Urothelium cell line (cell line): Measurements from ENCODE around the gene FBXO40.
"Not testable (repeated sequence)": the region's sequence is repeated elsewhere in the genome, so short reads cannot be mapped to it uniquely, and the experiment has no call there.

Experiments used
- DNase-seq: peaks from one replicate; pipeline ENCODE4 v3.0.0; 2011; ENCODE audit warnings: low spot score, mixed read lengths
- FAIRE-seq: peaks from 2 replicates; lab custom pipeline; 2011; peaks lifted over from hg19 to GRCh38; lab: Jason Lieb, UNC

The FBXO40 gene, protein sequence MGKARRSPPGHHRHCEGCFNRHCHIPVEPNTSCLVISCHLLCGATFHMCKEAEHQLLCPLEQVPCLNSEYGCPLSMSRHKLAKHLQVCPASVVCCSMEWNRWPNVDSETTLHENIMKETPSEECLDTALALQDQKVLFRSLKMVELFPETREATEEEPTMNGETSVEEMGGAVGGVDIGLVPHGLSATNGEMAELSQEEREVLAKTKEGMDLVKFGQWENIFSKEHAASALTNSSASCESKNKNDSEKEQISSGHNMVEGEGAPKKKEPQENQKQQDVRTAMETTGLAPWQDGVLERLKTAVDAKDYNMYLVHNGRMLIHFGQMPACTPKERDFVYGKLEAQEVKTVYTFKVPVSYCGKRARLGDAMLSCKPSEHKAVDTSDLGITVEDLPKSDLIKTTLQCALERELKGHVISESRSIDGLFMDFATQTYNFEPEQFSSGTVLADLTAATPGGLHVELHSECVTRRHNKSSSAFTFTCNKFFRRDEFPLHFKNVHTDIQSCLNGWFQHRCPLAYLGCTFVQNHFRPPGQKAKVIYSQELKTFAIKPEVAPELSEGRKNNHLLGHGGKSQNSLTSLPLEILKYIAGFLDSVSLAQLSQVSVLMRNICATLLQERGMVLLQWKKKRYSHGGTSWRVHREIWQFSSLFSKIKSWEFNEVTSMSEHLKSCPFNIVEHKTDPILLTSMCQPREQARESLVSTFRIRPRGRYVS

DNA sequence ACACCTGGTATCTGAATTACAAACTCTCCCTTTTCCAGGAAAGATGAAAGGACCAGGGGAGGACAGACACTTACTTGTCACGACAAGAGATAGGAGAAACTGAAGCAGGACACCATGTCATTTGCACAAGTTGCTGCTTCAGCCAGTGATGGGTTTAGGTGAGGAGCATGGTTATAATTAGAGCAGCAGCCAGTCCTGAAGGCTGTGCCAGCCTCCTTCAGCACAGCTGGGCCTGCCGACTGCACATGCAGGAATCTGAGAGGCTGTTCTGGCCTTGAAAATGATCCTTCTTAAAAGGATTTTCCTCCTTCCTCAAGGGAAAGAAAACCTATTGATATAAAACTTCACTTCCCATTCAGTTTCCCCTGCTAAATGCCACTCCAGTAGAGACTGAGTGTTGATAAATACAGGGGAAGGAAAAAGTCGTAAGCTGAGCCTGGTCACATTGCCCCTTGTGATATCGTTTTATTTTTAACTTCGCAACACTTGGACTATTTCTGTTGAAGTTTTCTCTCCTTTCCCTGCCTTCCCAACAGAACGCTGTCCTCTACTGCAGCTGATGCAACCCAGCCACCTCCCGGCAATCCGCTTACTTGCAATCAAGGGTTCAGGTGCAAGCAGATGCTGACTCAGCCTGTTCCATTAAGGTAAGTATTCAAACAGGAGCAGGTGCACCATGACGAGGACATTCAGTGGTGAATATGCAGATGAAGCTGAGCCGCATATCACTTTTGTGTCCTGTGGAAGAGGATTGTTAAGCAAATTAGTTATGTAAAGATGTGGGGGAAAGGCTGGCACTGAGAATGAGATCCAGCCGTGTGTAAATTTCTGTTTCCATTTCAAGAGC, at the start of gene FBXO40:
TSS of gene FBXO40 (plus strand) at position 524 of the 847 bp plus-strand sequence. CDS start 27,197 bp downstream, outside the sequence.
- DNase-seq (no peak), FAIRE-seq (no peak)

DNA sequence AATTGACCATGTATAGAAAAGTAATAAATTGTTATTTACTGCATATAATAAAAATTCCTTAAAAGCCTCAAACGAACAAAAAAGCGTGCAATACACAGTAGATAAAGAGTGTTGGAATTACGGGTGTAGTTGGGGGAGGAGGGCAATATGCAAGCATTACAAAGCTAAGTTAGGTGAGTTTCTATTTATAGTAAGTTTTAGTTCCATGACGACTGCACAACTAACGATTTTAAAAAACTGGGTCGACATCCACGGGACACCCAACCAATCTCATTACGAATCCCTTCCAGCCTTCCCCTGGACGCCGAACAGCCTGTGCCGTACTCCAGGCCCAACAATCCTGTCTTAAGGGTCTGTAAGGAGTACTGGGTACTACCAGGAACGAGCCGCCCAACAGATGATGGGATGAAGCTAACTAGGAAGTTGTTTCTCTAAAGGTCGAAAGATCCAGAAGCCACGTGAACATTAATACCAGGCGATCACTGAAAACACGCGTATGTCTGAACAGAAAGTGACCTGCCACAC, 48.1 kb upstream of the FBXO40 start:
- FAIRE-seq (no peak), DNase-seq (no peak)

GRCh38 chr3:121545574-121546455, 47.4 kb upstream of the FBXO40 start, which contains the start of gene POLQ:
Gene POLQ, minus strand, starts transcription at chr3:121545988. Its CDS starts 111 bp downstream, at chr3:121545877.
- DNase-seq, result peak; percentile 92
- FAIRE-seq, result no peak

DNA sequence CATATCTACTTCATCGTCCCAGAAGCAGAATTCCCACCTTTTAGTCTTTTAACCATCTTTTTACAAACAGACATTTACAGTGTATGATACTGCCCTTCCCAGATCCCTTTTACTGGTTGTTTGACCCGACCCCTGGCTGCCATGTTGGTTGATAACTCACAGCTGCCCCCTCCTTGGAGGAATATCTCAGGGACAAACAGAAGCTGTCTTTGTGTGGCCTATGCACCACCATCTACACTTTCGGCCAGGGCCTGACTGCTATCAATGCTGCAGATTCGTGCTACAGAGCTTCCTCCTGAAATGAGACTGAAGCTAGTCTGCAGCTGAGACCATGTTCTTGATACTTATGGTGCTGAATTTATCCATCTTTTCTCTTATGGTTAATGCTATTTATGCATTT, 40.8 kb upstream of the FBXO40 start:
- FAIRE-seq, result no peak

GRCh38 chr3:121552797-121553196, 40.4 kb upstream of the FBXO40 start:
- DNase-seq, result no peak
- FAIRE-seq, result no peak

More for the DNA sequence above, 40.8 kb upstream of the FBXO40 start:
- peak; percentile 20 for DNase-seq

DNA sequence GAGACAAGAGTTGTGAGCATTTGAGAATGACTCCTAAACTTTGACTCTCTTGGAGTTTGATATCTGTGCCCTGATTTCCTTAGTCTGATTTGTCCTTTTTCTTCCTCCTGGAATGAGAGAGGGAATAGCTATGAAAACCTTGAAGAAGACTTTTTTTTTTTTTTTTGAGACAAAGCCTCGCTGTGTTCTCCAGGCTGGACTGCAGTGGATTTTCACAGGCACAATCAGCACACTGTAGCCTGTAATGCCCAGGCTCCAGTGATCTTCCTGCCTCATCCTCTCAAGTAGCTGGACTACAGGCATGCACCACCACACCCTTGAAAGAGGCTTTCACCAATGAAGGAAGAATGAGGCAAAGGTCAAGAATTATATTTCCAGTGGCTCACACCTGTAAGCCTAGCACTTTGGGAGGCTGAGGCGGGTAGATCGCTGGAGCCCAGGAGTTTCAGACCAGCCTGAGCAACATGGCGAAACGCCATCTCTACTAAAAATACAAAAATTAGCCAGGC, 35.7 kb upstream of the FBXO40 start:
- no peak for DNase-seq

GRCh38 chr3:121562148-121562547, 31.0 kb upstream of the FBXO40 start:
- no peak for DNase-seq
- FAIRE-seq, result no peak

More for the DNA sequence above, 35.7 kb upstream of the FBXO40 start:
- no peak for FAIRE-seq

DNA sequence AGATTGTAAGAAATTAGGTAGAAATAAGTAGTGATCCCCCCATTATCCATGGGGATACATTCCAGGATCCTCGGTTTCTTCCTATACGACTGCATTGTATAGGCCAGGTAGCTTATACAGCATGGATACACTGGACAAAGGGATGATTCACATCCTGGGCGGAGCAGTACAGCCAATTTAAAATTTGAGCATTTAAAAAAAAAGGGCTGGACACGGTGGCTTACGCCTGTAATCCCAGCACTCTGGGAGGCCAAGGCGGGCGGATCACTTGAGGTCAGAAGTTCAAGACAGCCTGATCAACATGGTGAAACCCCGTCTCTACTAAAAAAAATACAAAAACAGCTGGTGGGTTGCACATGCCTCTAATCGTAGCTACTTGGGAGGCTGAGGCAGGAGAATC, 26.4 kb upstream of the FBXO40 start:
- FAIRE-seq (no peak), DNase-seq (no peak)

GRCh38 chr3:121567649-121568048, 25.5 kb upstream of the FBXO40 start, which contains the start of gene ARGFX:
Gene ARGFX, plus strand, starts transcription at chr3:121567949. Its CDS starts 2,765 bp downstream, at chr3:121570714.
- FAIRE-seq (no peak), DNase-seq (no peak)

- FAIRE-seq, result no peak
These were observed 18.7 kb upstream of the FBXO40 start for GRCh38 chr3:121574449-121574848.

GRCh38 chr3:121581691-121582090, 11.5 kb upstream of the FBXO40 start:
- FAIRE-seq, result no peak
- DNase-seq, result no peak

More at GRCh38 chr3:121574449-121574848, 18.7 kb upstream of the FBXO40 start:
- DNase-seq, result no peak

- DNase-seq, result no peak
- FAIRE-seq, result no peak
These were observed 8.8 kb upstream of the FBXO40 start for GRCh38 chr3:121584418-121584817.

GRCh38 chr3:121593806-121594205, 627 bp downstream of the FBXO40 start:
- not testable (repeated sequence) for DNase-seq, FAIRE-seq

DNA sequence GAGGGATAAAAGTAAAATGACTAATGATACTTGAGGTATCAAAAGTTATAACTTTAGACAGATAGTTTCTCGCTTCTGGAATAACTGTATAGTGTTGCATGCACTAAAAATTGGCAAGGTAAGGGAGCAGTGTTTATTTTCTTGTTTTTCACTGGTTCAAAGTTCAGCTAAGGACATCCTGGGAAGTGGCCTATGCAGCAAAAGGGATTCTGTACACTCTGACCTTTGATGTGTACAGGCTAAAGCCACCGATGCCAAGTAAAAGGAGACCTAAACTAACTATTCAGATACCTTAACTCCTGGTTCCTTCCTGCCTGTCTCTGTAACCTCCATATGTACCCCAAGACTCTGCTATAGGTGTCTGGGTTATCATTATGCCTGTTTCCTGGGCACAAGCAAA, 1.7 kb downstream of the FBXO40 start:
- DNase-seq (no peak), FAIRE-seq (no peak)

- FAIRE-seq, result no peak
These were observed 2.7 kb downstream of the FBXO40 start for GRCh38 chr3:121595765-121596406.

DNA sequence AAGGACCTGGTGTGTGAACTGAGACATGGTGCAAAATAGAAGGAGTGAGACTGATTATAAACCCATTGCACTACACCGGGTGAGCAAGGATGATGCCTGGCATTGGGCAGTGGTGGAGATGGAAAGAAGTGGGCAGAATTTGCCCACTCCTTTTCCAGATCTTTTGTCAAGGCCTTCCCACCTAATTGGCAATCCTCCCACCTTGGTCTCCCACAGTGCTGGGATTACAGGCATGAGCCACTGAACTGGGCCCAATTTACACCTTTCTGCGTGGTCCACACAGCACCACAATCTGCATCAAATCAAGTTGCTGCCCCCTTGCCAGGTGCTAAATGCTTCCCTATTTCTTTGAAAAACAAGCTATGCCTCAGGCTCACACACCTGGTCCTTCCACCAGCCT, 5.4 kb downstream of the FBXO40 start:
- DNase-seq (no peak), FAIRE-seq (no peak)

More at GRCh38 chr3:121595765-121596406, 2.7 kb downstream of the FBXO40 start:
- no peak for DNase-seq

DNA sequence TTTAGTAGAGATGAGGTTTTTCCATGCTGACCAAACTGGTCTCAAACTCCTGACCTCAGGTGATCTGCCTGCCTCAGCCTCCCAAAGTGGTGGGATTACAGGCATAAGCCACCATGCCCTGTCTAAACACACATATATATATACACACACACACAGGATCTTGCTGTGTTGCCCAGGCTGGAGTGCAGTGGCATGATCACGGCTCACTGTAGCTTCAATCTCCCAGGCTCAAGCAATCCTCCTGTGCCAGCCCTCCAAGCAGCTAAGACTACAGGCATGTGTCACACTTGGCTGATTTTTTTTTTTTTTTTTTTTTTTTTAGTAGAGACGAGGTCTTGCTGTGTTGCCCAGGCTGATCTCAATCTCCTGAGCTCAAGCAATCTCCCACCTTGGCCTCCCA, 6.7 kb downstream of the FBXO40 start:
- not testable (repeated sequence) for DNase-seq, FAIRE-seq

GRCh38 chr3:121601212-121601812, 8.1 kb downstream of the FBXO40 start:
- FAIRE-seq (no peak), DNase-seq (no peak)
